Gastroesophageal sphincter (tissue), 3 donors: ENCODE data around the gene FRMD5.
"Not testable (repeated sequence)": the region's sequence is repeated elsewhere in the genome, so short reads cannot be mapped to it uniquely, and the experiment has no call there.

ENCODE experiments used
- POLR2A ChIP-seq, 2 donors: fragments of 450-650 bp; IDR thresholded peaks; one replicate each; pipeline ENCODE4 v1.6.1; 2017; ENCODE audit warnings: antibody characterized with exemption in 2 of 2, mild to moderate bottlenecking in 2 of 2, moderate library complexity in 1 of 2
- POLR2AphosphoS5 ChIP-seq: sonication (generic); formaldehyde crosslinking; IDR thresholded peaks from one replicate; pipeline ENCODE4 v1.6.1; 2017; ENCODE audit warnings: antibody characterized with exemption
- TF ChIP-seq, protein P1 (sequence below), 4 experiments: fragments of 200-600 bp in 2 of 4; fragments of 450-650 bp in 2 of 4; sonication (generic) in 1 of 4; IDR thresholded peaks; one replicate each; pipeline ENCODE4 v1.5.1; 2017 to 2019; ENCODE audit warnings: antibody characterized with exemption in 4 of 4, mild to moderate bottlenecking in 2 of 4, moderate library complexity in 2 of 4

- TF ChIP-seq, protein P1, sequence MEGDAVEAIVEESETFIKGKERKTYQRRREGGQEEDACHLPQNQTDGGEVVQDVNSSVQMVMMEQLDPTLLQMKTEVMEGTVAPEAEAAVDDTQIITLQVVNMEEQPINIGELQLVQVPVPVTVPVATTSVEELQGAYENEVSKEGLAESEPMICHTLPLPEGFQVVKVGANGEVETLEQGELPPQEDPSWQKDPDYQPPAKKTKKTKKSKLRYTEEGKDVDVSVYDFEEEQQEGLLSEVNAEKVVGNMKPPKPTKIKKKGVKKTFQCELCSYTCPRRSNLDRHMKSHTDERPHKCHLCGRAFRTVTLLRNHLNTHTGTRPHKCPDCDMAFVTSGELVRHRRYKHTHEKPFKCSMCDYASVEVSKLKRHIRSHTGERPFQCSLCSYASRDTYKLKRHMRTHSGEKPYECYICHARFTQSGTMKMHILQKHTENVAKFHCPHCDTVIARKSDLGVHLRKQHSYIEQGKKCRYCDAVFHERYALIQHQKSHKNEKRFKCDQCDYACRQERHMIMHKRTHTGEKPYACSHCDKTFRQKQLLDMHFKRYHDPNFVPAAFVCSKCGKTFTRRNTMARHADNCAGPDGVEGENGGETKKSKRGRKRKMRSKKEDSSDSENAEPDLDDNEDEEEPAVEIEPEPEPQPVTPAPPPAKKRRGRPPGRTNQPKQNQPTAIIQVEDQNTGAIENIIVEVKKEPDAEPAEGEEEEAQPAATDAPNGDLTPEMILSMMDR (IDR thresholded peaks at IDR 0.05), result not testable (repeated sequence)
- not testable (repeated sequence) for TF ChIP-seq POLR2AphosphoS5; POLR2A (IDR thresholded peaks at IDR 0.05)
These were observed 364.3 kb downstream of the FRMD5 start for GRCh38 chr15:43830691-43831275.
